RPMI8226 (cell line): Measurements from ENCODE around the gene CDH11.
A peak's percentile ranks its signal among the peaks of the same experiment; 100 is the strongest.

Experiments
- DNase-seq: peaks from one replicate; pipeline ENCODE4 v3.0.0-alpha.2; 2015

Gene CDH11

GRCh38 chr16:65121870-65122723 is at the start of gene CDH11:
Gene CDH11, minus strand, starts transcription at chr16:65122063. Its CDS starts 117,194 bp downstream, at chr16:65004869.
- peak; percentile 50 for DNase-seq

- no peak for DNase-seq
These were observed 32.5 kb upstream of the CDH11 start for GRCh38 chr16:65154321-65154720.

GRCh38 chr16:65153365-65154105 is 31.7 kb upstream of the CDH11 start:
- no peak for DNase-seq

- no peak for DNase-seq
These were observed 26.9 kb upstream of the CDH11 start for GRCh38 chr16:65148804-65149203.

- DNase-seq: no peak
These were observed 20.4 kb upstream of the CDH11 start for GRCh38 chr16:65142276-65142675.

GRCh38 chr16:65136681-65137080 is 14.8 kb upstream of the CDH11 start:
- DNase-seq: no peak

- no peak for DNase-seq
These were observed 5.2 kb upstream of the CDH11 start for GRCh38 chr16:65126845-65127624.

GRCh38 chr16:65125871-65126270 is 4.0 kb upstream of the CDH11 start:
- DNase-seq: no peak

GRCh38 chr16:65125322-65125721 is 3.5 kb upstream of the CDH11 start:
- no peak for DNase-seq

- DNase-seq: no peak
These were observed 2.7 kb upstream of the CDH11 start for GRCh38 chr16:65124596-65124995.

- DNase-seq: no peak
These were observed 2.3 kb upstream of the CDH11 start for GRCh38 chr16:65124212-65124548.

- DNase-seq: no peak
These were observed 1.7 kb upstream of the CDH11 start for GRCh38 chr16:65123396-65124211.

- DNase-seq: no peak
These were observed 997 bp upstream of the CDH11 start for GRCh38 chr16:65122724-65123395.

- DNase-seq: no peak
These were observed 787 bp downstream of the CDH11 start for GRCh38 chr16:65120831-65121721.

GRCh38 chr16:65120461-65120830 is 1.4 kb downstream of the CDH11 start:
- DNase-seq: no peak

- DNase-seq: no peak
These were observed 1.9 kb downstream of the CDH11 start for GRCh38 chr16:65119901-65120401.

GRCh38 chr16:65119435-65119834 is 2.4 kb downstream of the CDH11 start:
- DNase-seq: no peak

- DNase-seq: no peak
These were observed 3.0 kb downstream of the CDH11 start for GRCh38 chr16:65118871-65119270.

- peak; percentile 81 for DNase-seq
These were observed 3.9 kb downstream of the CDH11 start for GRCh38 chr16:65117811-65118448.

GRCh38 chr16:65116818-65117430 is 4.9 kb downstream of the CDH11 start:
- DNase-seq: no peak
